Ovary (tissue), 9 donors: ENCODE measurements around the gene KCNE2. TPM values are rescaled to one million over a fixed set of nuclear protein-coding genes. Genes with fewer than 3 reads are reported as not detected.

ENCODE experiments used
- DNase-seq, 5 donors: peaks; one replicate each; pipeline ENCODE4 v3.0.0-alpha.2; 2019 to 2020
- H3K27ac ChIP-seq, 2 donors: fragments of 200-600 bp; one replicate each; pipeline versions ENCODE4 v1.5.1 to v1.8.0; 2019 to 2022
- H3K27me3 ChIP-seq: fragments of 200-600 bp; one replicate; pipeline ENCODE4 v1.8.0; 2022
- H3K36me3 ChIP-seq: fragments of 200-600 bp; sonication (generic); one replicate; pipeline ENCODE4 v1.5.1; 2019
- H3K4me1 ChIP-seq: one replicate; pipeline ENCODE4 v1.8.1; 2013; ENCODE audit warnings: mild to moderate bottlenecking, moderate library complexity; ENCODE audit not compliant: insufficient read depth
- H3K4me3 ChIP-seq: fragments of 200-600 bp; sonication (generic); one replicate; pipeline ENCODE4 v1.5.1; 2017
- H3K9me3 ChIP-seq, 2 donors: fragments of 200-600 bp in 1 of 2; sonication (generic) in 1 of 2; one replicate each; pipeline versions ENCODE4 v1.5.1 to v1.8.1; 2013 to 2019; ENCODE audit warnings: mild to moderate bottlenecking in 1 of 2, moderate library complexity in 1 of 2
- CTCF ChIP-seq, 3 donors: fragments of 450-650 bp in 2 of 3; fragments of 200-600 bp in 1 of 3; IDR thresholded peaks; one replicate each; pipeline versions ENCODE4 v1.5.1 to v1.8.0; 2016 to 2022; ENCODE audit warnings: antibody characterized with exemption in 3 of 3, mild to moderate bottlenecking in 1 of 3
- EP300 ChIP-seq: sonication (generic); formaldehyde crosslinking; IDR thresholded peaks from one replicate; pipeline ENCODE4 v1.6.1; 2017; ENCODE audit warnings: antibody characterized with exemption
- POLR2A ChIP-seq: fragments of 450-650 bp; IDR thresholded peaks from one replicate; pipeline ENCODE4 v1.6.1; 2017; ENCODE audit warnings: antibody characterized with exemption, mild to moderate bottlenecking, moderate library complexity
- WGBS, 3 donors: extraction: QIAGEN DNeasy Blood & Tissue Kit in 1 of 3; methylation state at CpG; one replicate each; pipeline versions ENCODE4 v1.1.5 to v1.1.7; 2013 to 2017; 5-methylcytosine and 5-hydroxymethylcytosine counted together
- intact Hi-C, 4 donors: fragments of 100-400 bp; cut with DNase I; formaldehyde crosslinking; loops; one replicate each; pipeline versions ENCODE4 v1.11.0 to v1.15.1; 2022 to 2023
- polyA plus RNA-seq, 2 donors: library from polyadenylated mRNA; stranded (reverse); fragments of 200-250 nt in 1 of 2; fragments of 350-450 nt in 1 of 2; fragmentation: Illumina TruSeq in 1 of 2; extraction: RNeasy Lipid Tissue Mini Kit (QIAGEN cat#74804) in 1 of 2; gene quantifications; one replicate each; pipeline ENCODE4 v1.2.3, GENCODE V29; 2013 to 2014
- total RNA-seq, 7 donors: library from RNA; depleted of rRNA in 2 of 7; stranded (reverse); fragments of >200 nt in 2 of 7; fragmentation: NEBNext Ultra II Directional in 3 of 7; extraction: Animal tissue kit (Norgen Biotek cat#: 25700) in 3 of 7; gene quantifications; one replicate each; pipeline versions ENCODE4 v1.1.0 to v1.2.4, GENCODE V29; 2016 to 2023
- donor health status: DM: no; HTN: no; CAD: no; lungs with moderate emphysema.
- donor health status: DM: no; HTN: no; CAD: no.
- donor health status: Bipolar disorder and iron deficiency.
- donor health status: DM: yes; HTN: yes; CAD: no.
- donor health status: DM: no; HTN: no; CAD: no.
- donor health status: DM: yes; HTN: yes; CAD: no.

KCNE2 gene
- total and polyA plus RNA-seq, 9 donors, result 0.25 to 0.48 (median 0.35) TPM; not detected in 3

GRCh38 chr21:34336245-34336644 is 27.6 kb upstream of the KCNE2 start:
- no peaks in the 10 kb centered on the region for H3K27me3 ChIP-seq
- no peaks in the 10 kb centered on the region for H3K9me3 ChIP-seq
- intact Hi-C loops, result no loop called here
- no peak overlapping the region for H3K27ac ChIP-seq
- no peak overlapping the region for H3K4me3 ChIP-seq
- no peaks in the 10 kb centered on the region for H3K36me3 ChIP-seq
- TF ChIP-seq EP300 (no peak), POLR2A (no peak), CTCF (IDR thresholded peaks at IDR 0.05) (no peak)
- 47 to 66% (median 53%) methylated on average over 5 of the region's 5 CpGs for WGBS, 3 donors
- peaks cover 12% of the 10 kb centered on the region for H3K4me1 ChIP-seq
- DNase-seq, result no peak

- H3K4me3 ChIP-seq, result no peak overlapping the region
- 28 to 52% (median 33%) methylated on average over 13 of the region's 13 CpGs for WGBS, 3 donors
- H3K27me3 ChIP-seq, result no peaks in the 10 kb centered on the region
- H3K9me3 ChIP-seq, result no peaks in the 10 kb centered on the region
- no peaks in the 10 kb centered on the region for H3K36me3 ChIP-seq
- no peak overlapping the region for H3K27ac ChIP-seq
- DNase-seq, result peak in 1 of 5 donors; percentile 40
- TF ChIP-seq EP300 (no peak), POLR2A (no peak), CTCF (IDR thresholded peaks at IDR 0.05) (no peak)
- intact Hi-C loops, result no loop called here
- peaks cover 12% of the 10 kb centered on the region for H3K4me1 ChIP-seq
Measured at GRCh38 chr21:34336756-34337391, 26.9 kb upstream of the KCNE2 start.

- H3K36me3 ChIP-seq, result no peaks in the 10 kb centered on the region
- H3K4me3 ChIP-seq, result no peak overlapping the region
- peaks cover 12% of the 10 kb centered on the region for H3K4me1 ChIP-seq
- no peak overlapping the region for H3K27ac ChIP-seq
- DNase-seq, result no peak
- no peaks in the 10 kb centered on the region for H3K9me3 ChIP-seq
- H3K27me3 ChIP-seq, result no peaks in the 10 kb centered on the region
- TF ChIP-seq EP300 (no peak), POLR2A (no peak), CTCF (IDR thresholded peaks at IDR 0.05) (no peak)
- WGBS, 3 donors, result 71 to 86% (median 80%) methylated on average over 6 of the region's 6 CpGs
- intact Hi-C loops, result no loop called here
Measured at GRCh38 chr21:34337741-34338140, 26.1 kb upstream of the KCNE2 start.

GRCh38 chr21:34338226-34338625 is 25.6 kb upstream of the KCNE2 start:
- intact Hi-C loops, result no loop called here
- no peaks in the 10 kb centered on the region for H3K27me3 ChIP-seq
- no peak overlapping the region for H3K4me3 ChIP-seq
- TF ChIP-seq CTCF (IDR thresholded peaks at IDR 0.05) (no peak), POLR2A (no peak), EP300 (no peak)
- H3K9me3 ChIP-seq, result no peaks in the 10 kb centered on the region
- DNase-seq, result no peak
- no peaks in the 10 kb centered on the region for H3K36me3 ChIP-seq
- H3K4me1 ChIP-seq, result peaks cover 12% of the 10 kb centered on the region
- no peak overlapping the region for H3K27ac ChIP-seq
- 95 to 97% (median 96%) methylated on average over 8 of the region's 8 CpGs for WGBS, 3 donors
